Adrenal gland (tissue), 5 donors: ENCODE measurements around the gene PAPLN.

ENCODE experiments used
- POLR2A ChIP-seq, 2 donors: fragments of 450-650 bp; IDR thresholded peaks; one replicate each; pipeline ENCODE4 v1.6.1; 2017; ENCODE audit warnings: antibody characterized with exemption in 2 of 2, mild to moderate bottlenecking in 2 of 2, moderate library complexity in 1 of 2
- TF ChIP-seq, protein P1 (sequence below), 6 experiments: fragments of 450-650 bp in 4 of 6; fragments of 200-600 bp in 2 of 6; sonication (generic) in 1 of 6; IDR thresholded peaks; 1 replicate in 5 of 6; 2 replicates in 1 of 6; pipeline versions ENCODE4 v1.5.1 to v1.8.0; 2016 to 2021; ENCODE audit warnings: antibody characterized with exemption in 6 of 6, mild to moderate bottlenecking in 2 of 6, moderate library complexity in 1 of 6
- donor health status: DM: no; HTN: no; CAD: no.

- TF ChIP-seq, protein P1, sequence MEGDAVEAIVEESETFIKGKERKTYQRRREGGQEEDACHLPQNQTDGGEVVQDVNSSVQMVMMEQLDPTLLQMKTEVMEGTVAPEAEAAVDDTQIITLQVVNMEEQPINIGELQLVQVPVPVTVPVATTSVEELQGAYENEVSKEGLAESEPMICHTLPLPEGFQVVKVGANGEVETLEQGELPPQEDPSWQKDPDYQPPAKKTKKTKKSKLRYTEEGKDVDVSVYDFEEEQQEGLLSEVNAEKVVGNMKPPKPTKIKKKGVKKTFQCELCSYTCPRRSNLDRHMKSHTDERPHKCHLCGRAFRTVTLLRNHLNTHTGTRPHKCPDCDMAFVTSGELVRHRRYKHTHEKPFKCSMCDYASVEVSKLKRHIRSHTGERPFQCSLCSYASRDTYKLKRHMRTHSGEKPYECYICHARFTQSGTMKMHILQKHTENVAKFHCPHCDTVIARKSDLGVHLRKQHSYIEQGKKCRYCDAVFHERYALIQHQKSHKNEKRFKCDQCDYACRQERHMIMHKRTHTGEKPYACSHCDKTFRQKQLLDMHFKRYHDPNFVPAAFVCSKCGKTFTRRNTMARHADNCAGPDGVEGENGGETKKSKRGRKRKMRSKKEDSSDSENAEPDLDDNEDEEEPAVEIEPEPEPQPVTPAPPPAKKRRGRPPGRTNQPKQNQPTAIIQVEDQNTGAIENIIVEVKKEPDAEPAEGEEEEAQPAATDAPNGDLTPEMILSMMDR (IDR thresholded peaks at IDR 0.05), result no peak
- TF ChIP-seq POLR2A (IDR thresholded peaks at IDR 0.05), result no peak
Observed at GRCh38 chr14:73289729-73290128, 52.4 kb downstream of the PAPLN start.
